HG03095 (cell line): ENCODE measurements around the gene OTUD3.

Experiments used
- ATAC-seq: cut with Tn5 transposase; IDR thresholded peaks from one replicate; pipeline ENCODE4 v1.9.1; 2021; ENCODE audit warnings: moderate library complexity; ENCODE audit not compliant: unreplicated experiment

Gene OTUD3

DNA sequence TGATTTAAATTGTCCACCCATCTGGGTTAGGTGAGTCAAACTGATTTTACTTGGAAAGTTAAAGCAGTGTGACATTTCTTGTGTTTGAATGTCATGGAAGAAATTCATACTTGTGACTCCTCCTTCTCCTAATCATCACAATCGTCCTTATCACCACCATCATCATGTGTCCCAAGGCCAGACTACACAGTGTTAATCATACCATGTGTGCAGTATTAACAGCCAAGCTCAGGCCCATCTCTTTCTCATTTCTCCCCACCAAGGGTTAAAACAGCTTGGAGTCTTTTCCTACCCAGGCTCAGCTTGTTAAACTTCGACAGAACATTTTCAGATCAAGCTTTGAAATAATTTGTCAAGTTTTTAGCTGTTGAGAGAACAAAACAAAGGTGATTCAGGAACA is 63.7 kb downstream of the OTUD3 start:
- ATAC-seq = no peak

DNA sequence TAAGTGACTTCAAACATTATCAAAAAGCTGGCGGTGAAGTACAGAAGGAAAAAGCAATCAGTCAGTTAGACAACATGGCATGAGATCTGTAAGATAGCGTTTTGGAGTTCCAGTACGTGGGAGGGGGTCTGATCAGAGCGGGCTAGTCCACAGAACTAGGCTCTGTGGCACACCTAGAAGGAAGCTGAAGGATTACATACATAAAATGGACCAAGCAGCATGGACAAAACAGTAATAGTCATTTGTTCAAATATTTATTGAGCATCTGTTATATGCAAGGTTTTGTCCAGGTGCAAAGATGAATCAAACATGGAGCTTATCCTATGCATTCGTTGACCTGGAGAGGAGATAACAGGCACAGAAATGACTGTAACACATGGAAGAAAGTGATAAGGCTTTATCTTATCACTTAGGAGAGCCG is 64.1 kb downstream of the OTUD3 start:
- ATAC-seq = no peak

DNA sequence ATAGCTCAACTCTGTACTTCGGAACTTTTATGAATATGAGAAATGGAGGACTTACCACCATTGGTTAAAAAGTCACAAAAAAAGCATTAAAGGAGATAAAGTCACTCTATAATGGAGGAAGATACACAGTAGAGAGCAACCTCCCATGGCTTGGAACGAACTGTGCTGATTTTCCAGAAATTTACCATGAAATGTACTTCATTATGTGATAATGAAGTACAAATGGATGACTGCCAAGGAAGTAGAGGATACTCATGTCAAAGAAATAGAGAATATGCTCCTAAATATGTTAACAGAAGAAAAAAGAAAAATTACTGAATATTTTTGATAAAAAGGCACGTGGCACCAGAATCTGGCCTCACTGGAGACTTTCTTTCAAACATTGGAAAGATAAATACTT is 64.8 kb downstream of the OTUD3 start:
- ATAC-seq = no peak

DNA sequence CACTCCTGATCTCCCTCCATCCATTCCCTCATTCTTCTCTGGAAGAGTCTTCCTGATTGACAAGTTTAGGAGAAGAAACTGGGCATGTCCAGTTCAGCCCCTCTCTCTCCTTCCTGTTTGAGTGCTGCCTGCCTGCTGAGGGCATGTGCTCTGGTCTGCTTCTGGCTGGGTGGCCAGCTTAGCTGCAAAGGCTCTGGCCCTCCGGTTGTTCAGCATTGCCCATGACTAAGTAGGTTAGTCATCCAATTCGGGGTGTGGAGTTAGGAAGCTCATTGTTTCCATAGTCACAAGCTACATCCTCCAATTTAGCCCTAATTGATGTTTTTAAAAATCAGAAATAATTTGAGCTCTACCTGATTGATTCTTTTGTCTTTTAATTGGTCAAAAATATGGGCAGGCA is 66.8 kb downstream of the OTUD3 start:
- no peak for ATAC-seq

DNA sequence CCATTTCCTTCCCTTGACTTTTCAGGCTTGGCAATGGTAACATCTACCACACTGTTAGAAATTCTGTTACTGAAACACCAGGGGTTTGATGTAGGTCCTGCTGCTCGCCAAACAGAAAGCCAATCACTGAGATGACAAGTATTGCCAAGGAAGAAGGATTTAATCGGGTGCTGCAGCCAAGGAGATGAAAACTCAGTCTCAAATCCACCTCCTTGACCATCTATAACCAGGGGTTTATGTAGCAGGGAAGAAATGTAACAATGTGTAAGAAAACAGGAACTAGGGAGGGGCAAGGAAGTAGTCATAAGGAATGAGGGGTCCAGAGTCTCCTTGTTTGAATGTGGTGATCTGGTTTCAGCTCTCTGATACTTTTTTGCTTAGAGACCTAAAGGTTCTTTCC is 71.9 kb downstream of the OTUD3 start:
- ATAC-seq = no peak

DNA sequence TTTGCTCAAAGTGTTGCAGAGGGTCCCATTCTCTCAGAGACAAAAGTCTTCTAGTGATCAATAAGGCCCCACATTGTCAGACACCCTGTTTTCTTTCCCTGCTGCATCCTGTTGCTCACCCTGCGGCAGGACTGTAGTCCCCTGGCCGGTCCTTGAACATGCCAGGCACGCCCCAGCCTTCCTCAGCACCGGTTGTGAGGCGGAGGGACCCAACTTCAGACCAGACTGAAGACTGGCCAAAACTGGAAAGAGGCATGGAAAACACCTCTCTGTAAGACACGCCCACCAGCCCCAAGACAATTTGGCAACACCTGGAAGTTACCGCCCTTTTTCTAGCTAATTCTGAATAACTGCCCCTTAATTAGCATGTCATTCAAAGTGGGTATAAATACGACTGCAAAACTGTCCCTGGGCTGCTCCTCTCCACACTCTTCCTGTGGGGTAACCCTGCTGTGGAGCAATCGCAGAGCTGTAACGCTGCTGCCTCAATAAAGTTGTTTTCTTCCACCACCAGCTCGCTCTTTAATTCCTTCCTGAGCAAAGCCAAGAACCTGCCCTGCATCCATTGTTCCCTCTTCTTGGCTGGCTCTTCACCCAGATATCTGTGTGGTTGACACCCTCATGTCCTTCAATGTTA is 73.5 kb downstream of the OTUD3 start:
- no peak for ATAC-seq

DNA sequence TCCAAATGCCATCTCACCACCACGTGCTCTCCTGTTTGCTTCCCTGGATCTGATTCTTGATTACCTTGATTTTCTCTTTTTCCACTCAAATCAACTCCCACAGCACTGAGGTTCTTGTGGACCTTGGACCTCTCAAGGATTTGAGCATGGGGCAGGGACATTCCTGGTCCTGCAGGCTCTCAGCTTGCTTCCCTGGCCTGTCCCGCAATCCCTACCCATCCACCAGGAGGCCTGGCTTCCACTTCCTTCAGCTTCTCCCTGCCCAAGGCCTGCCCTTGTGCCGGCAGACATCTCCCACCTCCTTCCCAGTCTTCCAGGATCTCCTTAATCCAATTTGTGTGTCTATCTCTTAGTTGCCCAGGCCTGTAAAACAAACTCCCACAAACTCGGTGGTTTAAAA is 75.6 kb downstream of the OTUD3 start:
- no peak for ATAC-seq

DNA sequence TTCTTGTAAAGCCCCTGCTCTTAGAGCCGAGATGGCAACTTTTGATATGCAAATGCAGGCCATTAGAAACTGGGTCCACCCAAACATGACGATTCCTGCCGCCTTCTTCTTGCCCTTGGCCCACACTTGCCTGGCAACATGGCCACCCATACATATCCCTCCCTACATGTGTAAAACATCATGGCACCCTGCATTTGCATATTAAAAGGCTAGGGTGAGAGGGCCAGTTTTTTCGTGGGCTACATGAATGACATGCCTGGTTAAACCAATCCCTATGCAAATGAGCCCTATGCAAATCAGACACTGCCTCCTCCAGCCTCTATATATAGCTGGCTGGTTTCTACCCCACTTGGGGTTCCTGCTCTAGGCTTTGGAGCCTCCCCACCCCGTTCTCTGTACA is 78.4 kb downstream of the OTUD3 start:
- ATAC-seq = no peak
